ENCODE measurements around the gene CHSY1. TPM values are rescaled to one million over a fixed set of nuclear protein-coding genes. Genes with fewer than 3 reads are reported as not detected.

The CHSY1 gene
- polyA plus RNA-seq, 2 donors: 3.3 to 5.2 TPM

GRCh38 chr15:101255051-101255395 lies 3.2 kb upstream of the CHSY1 start:
- Histone ChIP-seq H3K9me3 (ENCODE audit: control insufficient read depth in 2 of 2, insufficient read depth in 1 of 2, low read depth in 1 of 2, low read length in 1 of 2) (no peaks in the 10 kb centered on the region), H3K4me1 (ENCODE audit: control insufficient read depth in 2 of 2, insufficient read depth in 2 of 2, low read length in 1 of 2) (no peaks in the 10 kb centered on the region), H3K27me3 (ENCODE audit: control insufficient read depth in 1 of 2, insufficient read depth in 2 of 2, low read length in 2 of 2) (no peaks in the 10 kb centered on the region), H3K36me3 (ENCODE audit: control insufficient read depth in 2 of 2, insufficient read depth in 2 of 2, low read length in 1 of 2) (no peaks in the 10 kb centered on the region), H3K27ac (ENCODE audit: low read depth in 2 of 2, low read length in 1 of 2) (no peak overlapping the region), H3K4me3 (ENCODE audit: low read depth in 1 of 2, low read length in 2 of 2) (no peak overlapping the region)
- WGBS, 2 donors: 62 to 69% methylated on average over 5 of the region's 5 CpGs

GRCh38 chr15:101254157-101255050 lies 2.6 kb upstream of the CHSY1 start:
- WGBS, 2 donors: 87 to 90% methylated on average over 11 of the region's 11 CpGs
- Histone ChIP-seq H3K9me3 (ENCODE audit: control insufficient read depth in 2 of 2, insufficient read depth in 1 of 2, low read depth in 1 of 2, low read length in 1 of 2) (no peaks in the 10 kb centered on the region), H3K36me3 (ENCODE audit: control insufficient read depth in 2 of 2, insufficient read depth in 2 of 2, low read length in 1 of 2) (no peaks in the 10 kb centered on the region), H3K27ac (ENCODE audit: low read depth in 2 of 2, low read length in 1 of 2) (no peak overlapping the region), H3K27me3 (ENCODE audit: control insufficient read depth in 1 of 2, insufficient read depth in 2 of 2, low read length in 2 of 2) (no peaks in the 10 kb centered on the region), H3K4me3 (ENCODE audit: low read depth in 1 of 2, low read length in 2 of 2) (no peak overlapping the region), H3K4me1 (ENCODE audit: control insufficient read depth in 2 of 2, insufficient read depth in 2 of 2, low read length in 1 of 2) (no peaks in the 10 kb centered on the region)

- Histone ChIP-seq H3K4me3 (ENCODE audit: low read depth in 1 of 2, low read length in 2 of 2) (peak overlapping the region in 1 of 2 donors; percentile 81), H3K4me1 (ENCODE audit: control insufficient read depth in 2 of 2, insufficient read depth in 2 of 2, low read length in 1 of 2) (no peaks in the 10 kb centered on the region), H3K27ac (ENCODE audit: low read depth in 2 of 2, low read length in 1 of 2) (no peak overlapping the region), H3K9me3 (ENCODE audit: control insufficient read depth in 2 of 2, insufficient read depth in 1 of 2, low read depth in 1 of 2, low read length in 1 of 2) (no peaks in the 10 kb centered on the region), H3K27me3 (ENCODE audit: control insufficient read depth in 1 of 2, insufficient read depth in 2 of 2, low read length in 2 of 2) (no peaks in the 10 kb centered on the region), H3K36me3 (ENCODE audit: control insufficient read depth in 2 of 2, insufficient read depth in 2 of 2, low read length in 1 of 2) (no peaks in the 10 kb centered on the region)
- WGBS, 2 donors: 33 to 39% methylated on average over 3 of the region's 3 CpGs
Measured at GRCh38 chr15:101252836-101253235, 988 bp upstream of the CHSY1 start.

- Histone ChIP-seq H3K27me3 (ENCODE audit: control insufficient read depth in 1 of 2, insufficient read depth in 2 of 2, low read length in 2 of 2) (no peaks in the 10 kb centered on the region), H3K27ac (ENCODE audit: low read depth in 2 of 2, low read length in 1 of 2) (peak overlapping the region; percentile 85 to 94), H3K4me3 (ENCODE audit: low read depth in 1 of 2, low read length in 2 of 2) (peak overlapping the region; percentile 81 to 91), H3K36me3 (ENCODE audit: control insufficient read depth in 2 of 2, insufficient read depth in 2 of 2, low read length in 1 of 2) (no peaks in the 10 kb centered on the region), H3K9me3 (ENCODE audit: control insufficient read depth in 2 of 2, insufficient read depth in 1 of 2, low read depth in 1 of 2, low read length in 1 of 2) (no peaks in the 10 kb centered on the region), H3K4me1 (ENCODE audit: control insufficient read depth in 2 of 2, insufficient read depth in 2 of 2, low read length in 1 of 2) (no peaks in the 10 kb centered on the region)
- WGBS, 2 donors: 0% methylated on average over 51 to 150 of the region's 150 CpGs
Measured at GRCh38 chr15:101250873-101251829, 697 bp downstream of the CHSY1 start.

- H3K4me1 ChIP-seq (ENCODE audit: control insufficient read depth in 2 of 2, insufficient read depth in 2 of 2, low read length in 1 of 2): no peaks in the 10 kb centered on the region
- H3K4me3 ChIP-seq (ENCODE audit: low read depth in 1 of 2, low read length in 2 of 2): peak overlapping the region; percentile 72 to 81
- H3K27ac ChIP-seq (ENCODE audit: low read depth in 2 of 2, low read length in 1 of 2): peak overlapping the region; percentile 76 to 85
- 9 to 11% methylated on average over 6 of the region's 6 CpGs for WGBS, 2 donors
- no peaks in the 10 kb centered on the region for H3K9me3 ChIP-seq (ENCODE audit: control insufficient read depth in 2 of 2, insufficient read depth in 1 of 2, low read depth in 1 of 2, low read length in 1 of 2)
- no peaks in the 10 kb centered on the region for H3K27me3 ChIP-seq (ENCODE audit: control insufficient read depth in 1 of 2, insufficient read depth in 2 of 2, low read length in 2 of 2)
- H3K36me3 ChIP-seq (ENCODE audit: control insufficient read depth in 2 of 2, insufficient read depth in 2 of 2, low read length in 1 of 2): no peaks in the 10 kb centered on the region
Measured at GRCh38 chr15:101250341-101250831, 1.5 kb downstream of the CHSY1 start.

GRCh38 chr15:101248274-101248673 lies 3.6 kb downstream of the CHSY1 start:
- no peak overlapping the region for H3K4me3 ChIP-seq (ENCODE audit: low read depth in 1 of 2, low read length in 2 of 2)
- H3K9me3 ChIP-seq (ENCODE audit: control insufficient read depth in 2 of 2, insufficient read depth in 1 of 2, low read depth in 1 of 2, low read length in 1 of 2): no peaks in the 10 kb centered on the region
- H3K27ac ChIP-seq (ENCODE audit: low read depth in 2 of 2, low read length in 1 of 2): no peak overlapping the region
- peaks cover 4 to 8% of the 10 kb centered on the region in 2 donors for H3K4me1 ChIP-seq (ENCODE audit: control insufficient read depth in 2 of 2, insufficient read depth in 2 of 2, low read length in 1 of 2)
- 56 to 57% methylated on average over 3 of the region's 3 CpGs for WGBS, 2 donors
- no peaks in the 10 kb centered on the region for H3K27me3 ChIP-seq (ENCODE audit: control insufficient read depth in 1 of 2, insufficient read depth in 2 of 2, low read length in 2 of 2)
- no peaks in the 10 kb centered on the region for H3K36me3 ChIP-seq (ENCODE audit: control insufficient read depth in 2 of 2, insufficient read depth in 2 of 2, low read length in 1 of 2)

GRCh38 chr15:101246824-101247745 lies 4.8 kb downstream of the CHSY1 start:
- Histone ChIP-seq H3K4me3 (ENCODE audit: low read depth in 1 of 2, low read length in 2 of 2) (no peak overlapping the region), H3K9me3 (ENCODE audit: control insufficient read depth in 2 of 2, insufficient read depth in 1 of 2, low read depth in 1 of 2, low read length in 1 of 2) (no peaks in the 10 kb centered on the region), H3K27ac (ENCODE audit: low read depth in 2 of 2, low read length in 1 of 2) (no peak overlapping the region), H3K27me3 (ENCODE audit: control insufficient read depth in 1 of 2, insufficient read depth in 2 of 2, low read length in 2 of 2) (no peaks in the 10 kb centered on the region), H3K36me3 (ENCODE audit: control insufficient read depth in 2 of 2, insufficient read depth in 2 of 2, low read length in 1 of 2) (no peaks in the 10 kb centered on the region), H3K4me1 (ENCODE audit: control insufficient read depth in 2 of 2, insufficient read depth in 2 of 2, low read length in 1 of 2) (peaks cover 4 to 13% of the 10 kb centered on the region in 2 donors)
- WGBS, 2 donors: 79 to 80% methylated on average over 10 of the region's 10 CpGs

GRCh38 chr15:101246391-101246790 lies 5.5 kb downstream of the CHSY1 start:
- no peak overlapping the region for H3K27ac ChIP-seq (ENCODE audit: low read depth in 2 of 2, low read length in 1 of 2)
- no peak overlapping the region for H3K4me3 ChIP-seq (ENCODE audit: low read depth in 1 of 2, low read length in 2 of 2)
- H3K27me3 ChIP-seq (ENCODE audit: control insufficient read depth in 1 of 2, insufficient read depth in 2 of 2, low read length in 2 of 2): no peaks in the 10 kb centered on the region
- 49% methylated on average over 6 of the region's 6 CpGs for WGBS, 2 donors
- peaks cover 4 to 14% of the 10 kb centered on the region in 2 donors for H3K4me1 ChIP-seq (ENCODE audit: control insufficient read depth in 2 of 2, insufficient read depth in 2 of 2, low read length in 1 of 2)
- no peaks in the 10 kb centered on the region for H3K36me3 ChIP-seq (ENCODE audit: control insufficient read depth in 2 of 2, insufficient read depth in 2 of 2, low read length in 1 of 2)
- H3K9me3 ChIP-seq (ENCODE audit: control insufficient read depth in 2 of 2, insufficient read depth in 1 of 2, low read depth in 1 of 2, low read length in 1 of 2): no peaks in the 10 kb centered on the region
